Measurements from ENCODE around the gene C10orf53.
"Not testable (repeated sequence)": the region's sequence is repeated elsewhere in the genome, so short reads cannot be mapped to it uniquely, and the experiment has no call there.

The C10orf53 gene

GRCh38 chr10:49713266-49713665, 33.8 kb downstream of the C10orf53 start:
- no peak overlapping the region for H3K4me3 Mint-ChIP-seq
- no peaks in the 10 kb centered on the region for H3K9me3 Mint-ChIP-seq
- H3K4me1 Mint-ChIP-seq (ENCODE audit: low read depth) = no peaks in the 10 kb centered on the region
- H3K27me3 Mint-ChIP-seq (ENCODE audit: low read depth) = no peaks in the 10 kb centered on the region
- no peaks in the 10 kb centered on the region for H3K36me3 Mint-ChIP-seq (ENCODE audit: low read depth)
- H3K27ac Mint-ChIP-seq = no peak overlapping the region
- DNase-seq (ENCODE audit: low spot score) = no peak

- DNase-seq (ENCODE audit: low spot score); H3K4me1 Mint-ChIP-seq (ENCODE audit: low read depth); H3K4me3 Mint-ChIP-seq; H3K36me3 Mint-ChIP-seq (ENCODE audit: low read depth); H3K27me3 Mint-ChIP-seq (ENCODE audit: low read depth); H3K27ac Mint-ChIP-seq; H3K9me3 Mint-ChIP-seq: not testable (repeated sequence)
Observed at GRCh38 chr10:49715157-49715556, 35.7 kb downstream of the C10orf53 start.

GRCh38 chr10:49726593-49726992, 47.1 kb downstream of the C10orf53 start:
- no peaks in the 10 kb centered on the region for H3K36me3 Mint-ChIP-seq (ENCODE audit: low read depth)
- H3K9me3 Mint-ChIP-seq = peaks cover 16% of the 10 kb centered on the region
- H3K27me3 Mint-ChIP-seq (ENCODE audit: low read depth) = no peaks in the 10 kb centered on the region
- DNase-seq (ENCODE audit: low spot score) = no peak
- H3K27ac Mint-ChIP-seq = no peak overlapping the region
- H3K4me1 Mint-ChIP-seq (ENCODE audit: low read depth) = no peaks in the 10 kb centered on the region
- no peak overlapping the region for H3K4me3 Mint-ChIP-seq

- no peaks in the 10 kb centered on the region for H3K36me3 Mint-ChIP-seq (ENCODE audit: low read depth)
- H3K27me3 Mint-ChIP-seq (ENCODE audit: low read depth) = no peaks in the 10 kb centered on the region
- no peak for DNase-seq (ENCODE audit: low spot score)
- H3K4me3 Mint-ChIP-seq = no peak overlapping the region
- H3K9me3 Mint-ChIP-seq = no peaks in the 10 kb centered on the region
- H3K4me1 Mint-ChIP-seq (ENCODE audit: low read depth) = no peaks in the 10 kb centered on the region
- H3K27ac Mint-ChIP-seq = no peak overlapping the region
Observed at GRCh38 chr10:49733866-49734265, 54.4 kb downstream of the C10orf53 start.

- no peaks in the 10 kb centered on the region for H3K4me1 Mint-ChIP-seq (ENCODE audit: low read depth)
- H3K27me3 Mint-ChIP-seq (ENCODE audit: low read depth) = no peaks in the 10 kb centered on the region
- DNase-seq (ENCODE audit: low spot score) = no peak
- no peak overlapping the region for H3K27ac Mint-ChIP-seq
- H3K36me3 Mint-ChIP-seq (ENCODE audit: low read depth) = no peaks in the 10 kb centered on the region
- H3K9me3 Mint-ChIP-seq = no peaks in the 10 kb centered on the region
- no peak overlapping the region for H3K4me3 Mint-ChIP-seq
Observed at GRCh38 chr10:49734676-49735075, 55.2 kb downstream of the C10orf53 start.

GRCh38 chr10:49735161-49735560, 55.7 kb downstream of the C10orf53 start:
- Mint-ChIP-seq H3K36me3 (ENCODE audit: low read depth) (no peaks in the 10 kb centered on the region), H3K27ac (no peak overlapping the region), H3K9me3 (no peaks in the 10 kb centered on the region), H3K27me3 (ENCODE audit: low read depth) (no peaks in the 10 kb centered on the region), H3K4me3 (no peak overlapping the region), H3K4me1 (ENCODE audit: low read depth) (no peaks in the 10 kb centered on the region)
- DNase-seq (ENCODE audit: low spot score) = no peak

GRCh38 chr10:49735848-49736563, 56.6 kb downstream of the C10orf53 start:
- no peaks in the 10 kb centered on the region for H3K27me3 Mint-ChIP-seq (ENCODE audit: low read depth)
- no peaks in the 10 kb centered on the region for H3K4me1 Mint-ChIP-seq (ENCODE audit: low read depth)
- no peaks in the 10 kb centered on the region for H3K36me3 Mint-ChIP-seq (ENCODE audit: low read depth)
- DNase-seq (ENCODE audit: low spot score) = no peak
- no peak overlapping the region for H3K4me3 Mint-ChIP-seq
- H3K27ac Mint-ChIP-seq = no peak overlapping the region
- no peaks in the 10 kb centered on the region for H3K9me3 Mint-ChIP-seq

GRCh38 chr10:49736564-49737113, 57.2 kb downstream of the C10orf53 start:
- Mint-ChIP-seq H3K9me3 (no peaks in the 10 kb centered on the region), H3K27ac (no peak overlapping the region), H3K4me1 (ENCODE audit: low read depth) (no peaks in the 10 kb centered on the region), H3K27me3 (ENCODE audit: low read depth) (no peaks in the 10 kb centered on the region), H3K36me3 (ENCODE audit: low read depth) (no peaks in the 10 kb centered on the region), H3K4me3 (no peak overlapping the region)
- DNase-seq (ENCODE audit: low spot score) = no peak

GRCh38 chr10:49737474-49738201, 58.2 kb downstream of the C10orf53 start:
- Mint-ChIP-seq H3K4me1 (ENCODE audit: low read depth) (no peaks in the 10 kb centered on the region), H3K27me3 (ENCODE audit: low read depth) (no peaks in the 10 kb centered on the region), H3K27ac (no peak overlapping the region), H3K36me3 (ENCODE audit: low read depth) (no peaks in the 10 kb centered on the region), H3K9me3 (no peaks in the 10 kb centered on the region), H3K4me3 (no peak overlapping the region)
- DNase-seq (ENCODE audit: low spot score) = no peak

- Mint-ChIP-seq H3K4me1 (ENCODE audit: low read depth) (no peaks in the 10 kb centered on the region), H3K27ac (no peak overlapping the region), H3K4me3 (no peak overlapping the region), H3K36me3 (ENCODE audit: low read depth) (no peaks in the 10 kb centered on the region), H3K27me3 (ENCODE audit: low read depth) (no peaks in the 10 kb centered on the region), H3K9me3 (no peaks in the 10 kb centered on the region)
- DNase-seq (ENCODE audit: low spot score) = no peak
Observed at GRCh38 chr10:49738616-49739360, 59.3 kb downstream of the C10orf53 start.

GRCh38 chr10:49739426-49739825, 60.0 kb downstream of the C10orf53 start:
- no peaks in the 10 kb centered on the region for H3K4me1 Mint-ChIP-seq (ENCODE audit: low read depth)
- no peak overlapping the region for H3K4me3 Mint-ChIP-seq
- no peaks in the 10 kb centered on the region for H3K9me3 Mint-ChIP-seq
- no peaks in the 10 kb centered on the region for H3K27me3 Mint-ChIP-seq (ENCODE audit: low read depth)
- DNase-seq (ENCODE audit: low spot score) = no peak
- H3K36me3 Mint-ChIP-seq (ENCODE audit: low read depth) = no peaks in the 10 kb centered on the region
- no peak overlapping the region for H3K27ac Mint-ChIP-seq

GRCh38 chr10:49740346-49741107, 61.1 kb downstream of the C10orf53 start:
- H3K27ac Mint-ChIP-seq = no peak overlapping the region
- H3K4me3 Mint-ChIP-seq = no peak overlapping the region

GRCh38 chr10:49741108-49741995, 61.9 kb downstream of the C10orf53 start:
- Mint-ChIP-seq H3K9me3 (no peaks in the 10 kb centered on the region), H3K4me1 (ENCODE audit: low read depth) (no peaks in the 10 kb centered on the region), H3K36me3 (ENCODE audit: low read depth) (no peaks in the 10 kb centered on the region), H3K27ac (no peak overlapping the region), H3K4me3 (no peak overlapping the region), H3K27me3 (ENCODE audit: low read depth) (no peaks in the 10 kb centered on the region)
- no peak for DNase-seq (ENCODE audit: low spot score)

More at GRCh38 chr10:49740346-49741107, 61.1 kb downstream of the C10orf53 start:
- H3K36me3 Mint-ChIP-seq (ENCODE audit: low read depth) = no peaks in the 10 kb centered on the region
- no peaks in the 10 kb centered on the region for H3K27me3 Mint-ChIP-seq (ENCODE audit: low read depth)
- H3K4me1 Mint-ChIP-seq (ENCODE audit: low read depth) = no peaks in the 10 kb centered on the region
- no peak for DNase-seq (ENCODE audit: low spot score)
- H3K9me3 Mint-ChIP-seq = no peaks in the 10 kb centered on the region
